Fibroblast of skin of back (primary cell): ENCODE results near the gene CCR6. TPM values are rescaled to one million over a fixed set of nuclear protein-coding genes. Genes with fewer than 3 reads are reported as not detected.
"Not testable (repeated sequence)": the region's sequence is repeated elsewhere in the genome, so short reads cannot be mapped to it uniquely, and the experiment has no call there.

ENCODE experiments used
- DNase-seq: peaks from one replicate; pipeline ENCODE4 v3.0.0-alpha.2; 2013
- polyA plus RNA-seq, 2 experiments: library from polyadenylated mRNA; unstranded; fragments of 120-200 nt; gene quantifications; one replicate each; pipeline ENCODE4 v1.2.1, GENCODE V29; 2013; ENCODE audit not compliant: insufficient read length in 2 of 2

CCR6 gene
- polyA plus RNA-seq (2013, experiment 1 of 2; ENCODE audit: insufficient read length): not detected
- polyA plus RNA-seq (2013, experiment 2 of 2; ENCODE audit: insufficient read length): not detected

DNA sequence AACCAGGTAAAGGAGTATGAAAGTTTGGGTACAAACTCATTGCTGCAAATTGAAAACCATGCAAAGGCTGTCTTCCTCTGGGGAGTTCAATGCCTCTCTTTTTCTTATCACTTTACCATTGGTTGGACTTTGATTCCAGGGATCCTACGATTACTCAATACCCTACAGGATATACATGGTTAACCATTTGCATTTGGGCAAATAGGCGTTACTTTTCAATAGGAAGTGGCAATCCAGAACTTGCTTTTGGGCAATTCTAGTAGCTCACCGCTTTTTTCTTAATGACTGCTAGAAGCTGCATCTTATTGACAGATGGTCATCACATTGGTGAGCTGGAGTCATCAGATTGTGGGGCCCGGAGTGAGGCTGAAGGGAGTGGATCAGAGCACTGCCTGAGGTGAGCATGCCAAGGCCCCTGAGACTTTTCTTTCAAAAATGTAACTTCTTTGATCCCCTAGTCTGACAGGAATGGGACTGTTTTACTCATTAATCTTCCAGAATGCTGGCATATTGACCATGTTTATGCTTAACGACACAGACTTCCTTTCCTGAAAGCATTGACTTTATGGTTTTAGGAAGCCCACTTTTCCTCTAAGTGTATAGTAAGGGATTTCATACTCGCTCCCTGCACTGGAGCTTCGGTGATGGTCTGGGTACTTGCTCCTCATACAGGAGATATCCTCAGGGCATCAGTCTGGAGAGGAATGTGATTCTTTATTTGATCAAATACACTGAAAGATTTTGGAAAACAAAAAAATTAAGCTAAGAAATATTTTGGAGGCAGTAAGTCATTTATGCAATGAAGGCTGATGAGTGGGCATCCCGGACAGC lies at the start of gene CCR6:
TSS of gene CCR6 (plus strand) at position 270 of the 831 bp plus-strand sequence. CDS start 13,039 bp downstream, outside the sequence.
- no peak for DNase-seq

DNA sequence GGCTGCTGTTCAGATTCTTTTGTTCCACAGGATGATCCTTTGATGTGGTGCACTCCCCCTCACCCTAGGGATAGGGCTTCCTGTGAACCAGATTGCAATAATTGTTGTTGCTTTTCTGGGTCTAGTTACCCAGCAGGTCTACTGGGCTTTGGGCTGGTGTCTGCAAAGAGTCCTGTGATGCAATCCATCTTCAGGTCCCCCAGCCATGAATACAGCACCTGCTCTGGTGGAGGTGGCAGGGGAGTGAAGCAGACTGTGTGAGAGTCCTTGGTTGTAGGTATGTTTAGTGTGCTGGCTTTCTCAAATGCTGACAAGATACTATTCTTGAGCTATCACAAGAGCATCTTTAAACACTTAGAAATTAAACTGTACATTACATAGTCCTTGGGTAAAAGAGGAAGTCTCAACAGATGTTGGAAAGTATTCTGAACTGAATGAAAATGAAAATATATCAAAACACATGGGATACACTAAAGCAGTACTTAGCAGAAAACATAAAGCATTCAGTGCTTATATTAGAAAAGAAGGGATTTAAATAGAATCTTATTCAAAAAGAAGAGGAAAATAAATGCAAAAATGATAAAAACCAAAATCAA lies 49.1 kb upstream of the CCR6 start:
- no peak for DNase-seq

DNA sequence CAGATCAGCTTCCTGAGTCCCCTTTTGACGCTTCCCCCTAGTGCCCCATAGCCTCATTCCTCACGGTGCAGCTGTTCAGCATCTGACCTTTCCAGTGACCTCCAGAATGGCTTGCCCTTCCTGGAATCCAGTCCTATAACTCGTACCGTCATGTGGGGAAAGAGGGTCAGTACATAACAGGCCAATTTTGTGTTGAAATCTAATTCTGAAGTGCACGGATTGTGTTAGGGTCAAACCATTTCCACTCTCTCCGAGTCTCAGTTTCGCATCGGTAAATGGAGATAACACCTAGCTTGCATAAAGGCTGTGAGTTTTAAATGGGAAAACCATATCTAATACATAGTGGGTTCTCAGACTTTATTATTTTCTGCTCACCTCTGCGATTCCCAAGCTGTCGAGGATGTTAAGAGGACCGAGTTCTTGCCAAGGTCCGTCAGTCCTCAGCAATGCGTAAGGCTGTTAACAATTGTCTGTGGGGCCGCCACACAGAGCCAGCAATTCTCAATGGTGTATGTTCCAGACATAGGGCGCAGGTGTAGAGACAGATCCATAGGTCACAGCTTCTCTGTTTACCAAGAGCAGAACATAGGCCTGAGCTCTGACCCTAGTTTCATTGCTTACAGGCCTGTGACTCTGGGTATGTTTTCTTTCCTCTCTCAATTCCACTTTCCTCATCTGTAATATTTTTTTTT lies 45.5 kb upstream of the CCR6 start:
- DNase-seq: no peak

DNA sequence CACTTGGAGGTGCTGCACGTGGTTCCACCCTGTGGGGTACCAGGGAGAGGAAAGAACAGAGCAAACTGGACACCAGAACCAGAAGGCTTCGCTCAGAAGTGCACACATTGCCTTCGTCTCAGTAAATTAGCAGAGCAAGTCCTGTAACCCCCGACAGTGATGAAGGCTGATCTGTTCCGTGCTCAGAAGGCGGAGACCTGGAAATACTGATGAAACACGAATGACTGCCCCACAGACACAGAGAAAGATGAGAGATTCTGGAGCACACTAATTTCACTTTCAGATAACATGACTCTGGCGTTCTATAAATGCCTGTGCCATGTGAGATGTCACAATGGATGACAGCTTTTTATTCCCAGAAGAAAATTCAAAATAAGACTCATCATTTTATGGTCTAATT lies 44.2 kb upstream of the CCR6 start:
- DNase-seq: no peak

DNA sequence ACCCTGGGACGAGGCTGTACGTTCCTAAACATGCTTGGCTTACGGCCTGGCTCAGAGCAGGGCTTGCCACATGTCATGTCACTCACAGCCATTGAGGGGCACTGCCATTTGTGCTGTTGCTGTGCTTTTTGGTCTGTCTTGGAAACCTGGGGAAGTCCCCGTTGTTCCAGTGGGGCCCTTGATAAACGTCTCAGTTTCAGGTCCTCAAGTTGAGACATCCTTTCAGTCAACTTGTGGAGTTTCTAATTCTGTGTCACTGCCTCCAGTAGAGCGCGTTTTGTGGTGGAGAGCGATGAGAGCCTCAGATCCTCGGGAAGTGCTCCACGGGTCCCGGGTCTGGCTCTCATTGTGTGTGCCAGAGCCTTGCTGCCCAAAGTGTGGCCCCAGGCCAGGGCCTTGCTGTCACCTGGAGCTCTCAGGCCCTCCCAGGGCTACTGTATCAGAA lies 43.0 kb upstream of the CCR6 start:
- no peak for DNase-seq

DNA sequence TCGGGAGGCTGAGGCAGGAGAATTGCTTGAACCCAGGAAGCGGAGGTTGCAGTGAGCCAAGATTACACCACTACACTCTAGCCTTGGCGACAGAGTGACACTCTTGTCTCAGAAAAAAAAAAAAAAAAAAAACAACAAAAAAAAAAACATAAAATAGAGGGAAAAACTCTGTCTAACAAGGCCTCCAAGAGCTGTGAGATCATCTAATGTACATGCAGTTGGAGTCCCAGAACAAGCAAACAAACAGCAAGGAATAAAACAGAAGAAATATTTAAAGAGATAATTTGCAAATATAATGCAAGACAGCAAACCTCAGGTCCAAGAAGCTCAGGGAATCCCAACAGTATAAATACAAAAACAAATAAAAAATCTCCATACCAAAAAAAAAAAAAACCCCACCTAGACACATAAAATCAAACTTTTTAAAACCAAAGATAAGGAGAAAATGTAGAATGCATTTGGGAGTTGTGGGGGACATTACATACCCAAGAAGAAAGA lies 35.0 kb upstream of the CCR6 start:
- no peak for DNase-seq

DNA sequence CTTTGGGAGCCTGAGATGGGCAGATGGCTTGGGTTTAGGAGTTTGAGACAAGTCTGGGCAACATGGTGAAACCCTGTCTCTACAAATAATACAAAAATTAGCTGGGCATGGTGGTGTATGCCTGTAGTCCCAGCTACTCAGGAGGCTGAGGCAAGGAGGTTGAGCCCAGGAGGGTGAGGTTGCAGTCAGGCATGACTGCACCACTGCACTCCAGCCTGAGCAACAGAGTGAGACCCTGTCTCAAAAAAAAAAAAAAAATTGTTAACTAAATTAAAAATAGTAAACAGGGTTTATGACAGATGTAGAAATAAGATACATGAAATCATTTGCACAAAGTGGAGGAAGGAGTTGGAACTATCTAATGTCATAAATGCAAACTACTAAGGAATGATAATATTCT lies 34.2 kb upstream of the CCR6 start:
- not testable (repeated sequence) for DNase-seq

DNA sequence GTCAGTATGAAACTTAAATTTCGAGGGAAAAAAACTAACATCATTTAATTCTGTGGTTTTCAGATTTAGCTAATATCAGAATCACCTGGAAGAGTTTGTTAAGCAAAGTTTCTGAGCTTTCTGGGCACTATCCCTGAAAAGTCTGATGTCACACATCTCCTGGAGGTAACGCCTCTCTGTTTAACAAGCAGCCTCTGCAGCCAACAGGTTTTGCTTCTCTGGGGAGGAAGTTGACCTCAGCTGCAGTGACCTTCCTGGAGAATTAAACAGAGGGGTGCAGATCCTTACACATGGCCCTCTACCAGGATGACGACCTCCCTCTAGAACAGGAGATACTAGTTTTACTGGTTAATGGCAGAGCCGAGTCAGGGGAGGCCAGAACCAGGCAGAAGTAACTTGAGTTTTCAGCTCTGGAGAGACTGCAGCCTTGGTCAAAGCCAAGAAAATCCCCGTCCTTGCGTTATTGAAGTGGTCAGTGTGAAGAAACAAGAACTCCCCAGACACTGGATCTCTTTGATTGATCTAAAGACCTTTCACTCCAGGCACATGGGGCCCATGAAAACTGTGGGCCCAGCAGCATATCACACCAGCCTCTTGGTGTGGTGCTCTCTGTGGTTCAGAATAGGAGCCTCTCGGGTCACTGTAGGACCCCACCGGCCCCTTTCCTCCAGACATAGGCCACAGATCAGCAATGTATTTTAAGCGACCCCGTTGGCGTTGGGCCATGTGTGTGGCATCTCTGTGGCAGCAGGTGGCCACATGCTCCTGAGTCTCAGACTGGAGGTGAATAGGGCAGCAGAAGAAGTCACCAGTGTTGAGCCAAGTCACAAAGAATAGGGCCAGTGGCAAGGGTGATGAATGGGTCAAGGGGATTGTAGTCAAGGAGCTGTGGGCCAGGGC lies 33.4 kb upstream of the CCR6 start:
- DNase-seq: no peak

DNA sequence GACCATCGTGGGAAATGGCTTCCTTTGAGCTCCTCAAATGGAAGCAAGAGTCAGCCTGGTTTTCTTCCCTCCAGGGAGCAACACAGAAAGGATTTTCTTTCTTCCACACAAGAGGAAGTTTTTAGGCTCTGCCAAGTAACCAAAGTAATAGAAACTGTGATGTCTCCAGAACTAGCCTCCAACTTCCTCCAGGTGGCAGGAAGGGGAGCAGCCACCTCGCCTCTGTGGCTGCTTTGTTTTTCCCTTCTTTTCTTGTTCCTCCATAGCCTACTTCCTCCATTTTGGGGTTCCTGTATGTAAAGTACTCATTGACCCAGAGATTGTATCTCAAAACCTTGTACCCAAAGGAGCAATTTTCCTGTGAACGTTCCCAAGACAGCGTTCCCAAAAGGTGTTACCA lies 32.7 kb upstream of the CCR6 start:
- no peak for DNase-seq

DNA sequence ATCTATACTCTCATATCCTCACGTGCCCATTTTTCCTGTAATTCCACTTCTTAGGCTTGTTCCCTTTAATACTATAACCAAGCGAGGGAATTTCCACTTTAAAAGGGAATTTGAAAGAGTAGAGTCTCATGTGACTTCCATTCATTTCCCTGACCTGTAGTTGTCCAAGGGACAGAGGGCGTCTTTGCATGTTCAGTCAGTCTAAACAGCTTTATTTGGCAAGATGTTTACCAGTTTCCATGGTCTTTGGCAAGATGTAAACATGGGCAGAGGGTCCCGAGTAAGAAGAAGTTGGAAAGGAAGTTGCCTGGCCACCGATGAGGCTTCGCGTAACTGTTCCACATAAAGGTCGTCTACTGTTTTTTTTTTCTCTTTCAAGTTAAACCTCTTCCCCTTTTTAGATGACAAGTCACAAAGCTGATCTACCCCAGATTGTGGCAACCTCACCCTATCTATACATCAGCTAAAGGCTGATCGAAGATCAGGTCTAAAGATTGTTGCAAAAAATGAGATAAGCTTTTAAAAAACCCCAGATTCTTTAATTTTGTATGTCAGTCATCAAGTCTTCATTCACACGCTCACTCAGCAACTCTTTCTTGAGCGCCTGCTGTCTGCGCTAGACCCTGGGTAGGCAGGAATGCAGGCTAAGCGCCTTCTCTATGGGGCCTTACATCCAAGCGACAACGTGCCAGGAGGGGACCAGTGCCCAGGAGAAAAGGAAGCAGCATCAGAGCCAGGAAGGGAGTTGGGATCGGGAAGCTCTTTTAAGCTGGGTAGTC lies 31.7 kb upstream of the CCR6 start:
- no peak for DNase-seq

DNA sequence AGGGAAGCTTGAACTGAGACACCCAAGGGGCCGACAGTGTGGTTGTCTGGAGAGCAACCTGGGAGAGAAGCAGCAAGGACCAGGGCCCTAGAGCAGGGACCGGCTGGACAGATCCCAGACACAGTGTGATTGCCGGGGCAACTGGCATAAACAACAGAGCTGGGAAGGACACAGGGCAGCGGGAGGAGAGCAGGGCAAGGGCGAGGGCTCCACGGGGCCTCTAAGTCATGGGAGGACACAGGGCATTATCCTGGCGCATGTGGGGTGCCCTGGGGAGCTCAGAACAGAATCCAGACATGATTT lies 31.1 kb upstream of the CCR6 start:
- no peak for DNase-seq

DNA sequence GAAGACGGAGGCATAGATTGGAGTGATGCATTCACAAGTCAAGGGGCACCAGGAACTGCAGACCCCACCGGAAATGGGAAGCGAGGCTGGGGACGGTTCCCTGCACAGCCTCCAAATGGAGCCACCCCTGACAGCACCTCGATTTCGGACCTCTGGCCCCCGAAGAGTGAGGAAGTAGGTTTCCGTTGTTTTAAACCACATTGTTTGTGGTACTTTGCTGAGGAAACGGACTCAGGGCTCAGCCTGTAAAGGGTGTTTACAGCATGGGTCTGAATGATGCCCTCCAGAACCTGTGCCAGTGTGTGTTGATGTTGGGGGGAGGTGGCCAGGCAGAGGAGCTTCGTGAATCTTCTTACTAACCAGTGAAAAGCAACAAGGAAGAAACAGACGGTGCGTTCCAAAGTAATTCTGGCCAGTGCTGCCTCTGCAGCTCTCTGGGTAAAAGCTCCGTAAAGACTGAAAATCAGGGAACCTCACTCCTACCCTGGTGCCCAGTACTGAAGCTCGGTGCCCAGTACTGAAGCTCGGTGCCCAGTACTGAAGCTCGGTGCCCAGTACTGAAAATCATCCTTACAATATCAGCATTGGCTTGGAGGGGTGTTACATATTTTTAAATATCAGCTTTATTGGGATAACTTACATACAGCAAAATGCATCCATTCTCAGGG lies 30.1 kb upstream of the CCR6 start:
- no peak for DNase-seq

DNA sequence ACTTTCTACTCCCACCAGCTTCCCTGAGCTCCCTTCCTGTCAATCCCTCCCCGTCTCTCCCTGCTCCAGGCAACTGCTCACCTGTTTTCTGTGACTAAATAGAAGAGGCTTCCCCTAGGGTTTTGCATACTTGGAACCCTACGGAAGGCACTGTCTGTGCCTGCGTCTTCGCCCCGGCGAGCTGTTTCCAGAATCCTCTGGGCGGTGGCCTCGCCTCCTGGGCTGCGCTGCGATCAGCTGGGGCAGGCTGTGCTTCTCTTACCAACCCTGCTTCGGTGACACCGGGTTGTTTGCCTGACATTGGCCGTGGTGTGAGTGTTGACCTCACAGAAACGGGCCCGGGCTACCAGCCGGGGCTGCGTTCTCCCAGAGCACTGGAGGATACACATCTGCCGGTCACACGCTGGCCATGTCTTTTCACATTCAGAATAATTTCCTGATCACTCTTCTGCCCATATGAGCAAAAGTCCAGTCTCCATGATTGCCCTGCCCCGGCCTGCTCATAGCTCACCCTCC lies 29.4 kb upstream of the CCR6 start:
- no peak for DNase-seq

DNA sequence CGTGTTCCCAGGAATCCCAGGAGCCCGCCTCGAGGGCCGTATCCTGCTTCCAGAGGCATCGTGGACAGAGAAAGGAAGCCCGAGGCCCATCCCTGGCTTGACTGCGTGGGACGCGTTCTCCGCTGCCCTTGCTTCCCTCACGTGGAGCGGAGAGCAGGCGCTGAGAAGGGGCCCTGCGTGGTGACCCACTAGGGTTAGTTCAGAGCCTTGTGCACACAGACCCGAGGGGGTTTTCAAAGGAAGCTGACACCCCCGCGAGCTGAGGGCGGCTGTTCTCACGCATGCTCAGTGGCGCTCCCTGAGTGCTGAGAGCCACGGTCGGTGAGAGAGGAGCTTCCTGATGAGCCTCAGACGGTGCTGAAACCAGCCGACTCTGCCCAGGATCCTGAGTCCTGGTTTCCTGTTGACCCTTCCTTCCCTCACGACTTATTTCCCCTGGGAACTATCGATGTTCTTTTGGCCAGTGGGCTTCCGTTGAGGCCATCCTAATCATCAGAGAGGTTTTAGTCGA lies 28.9 kb upstream of the CCR6 start:
- DNase-seq: no peak

DNA sequence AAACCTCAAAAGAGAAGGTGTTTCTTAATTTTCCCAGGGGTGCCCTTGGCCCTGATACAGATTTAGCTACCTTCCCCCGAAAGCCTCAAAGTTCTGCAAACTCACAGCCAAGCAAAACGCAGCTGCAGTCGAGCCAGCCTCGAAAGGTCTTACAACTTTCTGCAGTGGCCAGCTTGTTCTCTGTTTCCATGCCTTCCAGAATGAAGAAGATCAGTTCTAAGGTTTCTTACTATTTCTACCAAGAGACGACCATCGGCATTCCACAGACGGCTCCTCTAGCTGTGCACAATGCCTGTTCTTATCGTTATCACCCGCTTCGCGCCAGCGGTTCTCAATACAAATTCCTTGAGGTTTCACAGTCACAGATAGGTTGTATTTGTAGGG lies 28.5 kb upstream of the CCR6 start:
- no peak for DNase-seq

DNA sequence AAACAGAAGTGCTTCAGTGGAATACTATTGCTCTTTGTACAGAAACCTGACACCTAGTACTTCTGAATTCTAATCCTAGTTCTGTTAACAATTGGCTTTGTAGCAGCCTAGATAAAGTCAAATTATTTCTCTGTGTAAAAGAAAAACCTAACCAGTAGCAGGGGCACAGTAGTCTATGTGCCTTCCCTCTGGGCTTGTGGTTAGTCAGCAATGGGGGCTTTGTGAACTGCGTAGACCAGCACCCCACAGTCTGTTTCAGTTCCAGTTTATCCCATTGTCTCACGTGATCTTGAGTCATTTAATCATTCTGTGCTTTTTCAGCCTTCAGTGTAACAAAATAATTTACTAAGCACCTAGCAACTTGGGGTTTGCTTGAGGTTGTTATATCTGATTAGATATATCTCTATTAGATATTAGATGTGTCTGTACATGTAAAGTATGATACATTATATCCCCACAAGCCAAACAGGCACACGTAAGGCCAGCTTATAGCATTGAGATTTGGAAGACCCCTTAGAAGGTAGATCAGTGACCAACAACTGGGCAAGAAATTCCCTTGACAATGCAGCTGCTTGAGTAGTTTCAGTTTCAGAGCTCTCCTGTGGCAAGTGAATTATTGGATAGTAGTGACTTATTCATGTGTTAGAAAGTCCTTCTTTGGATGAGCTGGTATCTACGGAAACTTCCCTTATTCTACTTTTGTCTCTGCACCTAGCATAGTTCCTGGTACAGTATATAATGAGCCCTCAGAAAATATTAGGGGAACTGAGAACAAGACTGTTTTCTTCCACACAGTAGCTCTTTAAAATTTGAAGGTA lies 27.9 kb upstream of the CCR6 start:
- no peak for DNase-seq

DNA sequence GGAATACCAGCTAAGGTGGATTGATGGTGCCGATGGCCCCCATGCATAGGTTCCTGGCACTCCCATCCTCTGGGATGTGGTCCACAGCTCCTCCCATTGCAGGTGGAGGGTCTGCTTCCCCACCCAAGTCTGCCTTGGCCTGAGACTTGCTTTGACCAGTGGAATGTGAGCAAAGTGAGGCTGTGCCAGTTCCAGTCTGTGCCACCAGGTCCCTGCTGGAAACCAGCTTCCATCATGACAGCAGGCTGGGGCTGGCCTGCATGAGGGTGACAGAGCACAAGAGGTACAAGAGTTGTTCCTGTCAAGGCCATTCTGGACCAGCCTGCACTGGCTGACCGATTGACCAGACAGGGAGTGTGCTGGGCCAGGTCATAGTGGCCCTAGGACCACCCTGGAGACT lies 27.0 kb upstream of the CCR6 start:
- no peak for DNase-seq

DNA sequence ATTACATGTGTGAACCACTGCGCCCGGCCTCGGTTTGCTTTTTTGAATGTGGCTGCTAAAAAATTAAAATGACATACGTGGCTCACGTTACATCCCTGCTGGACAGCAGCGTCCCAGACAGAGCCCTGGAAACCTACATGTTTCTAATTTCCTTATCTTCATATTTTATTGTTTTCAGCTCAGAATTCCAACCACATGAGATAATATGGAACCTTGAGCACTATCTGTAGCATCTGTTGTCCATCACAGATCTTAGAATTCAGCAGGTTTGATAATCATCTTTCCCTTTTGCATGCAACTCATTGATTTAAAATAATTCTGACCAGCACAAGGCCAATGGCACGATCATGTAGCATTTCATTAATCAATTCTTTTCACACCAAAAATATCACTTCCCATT lies 25.9 kb upstream of the CCR6 start:
- no peak for DNase-seq

DNA sequence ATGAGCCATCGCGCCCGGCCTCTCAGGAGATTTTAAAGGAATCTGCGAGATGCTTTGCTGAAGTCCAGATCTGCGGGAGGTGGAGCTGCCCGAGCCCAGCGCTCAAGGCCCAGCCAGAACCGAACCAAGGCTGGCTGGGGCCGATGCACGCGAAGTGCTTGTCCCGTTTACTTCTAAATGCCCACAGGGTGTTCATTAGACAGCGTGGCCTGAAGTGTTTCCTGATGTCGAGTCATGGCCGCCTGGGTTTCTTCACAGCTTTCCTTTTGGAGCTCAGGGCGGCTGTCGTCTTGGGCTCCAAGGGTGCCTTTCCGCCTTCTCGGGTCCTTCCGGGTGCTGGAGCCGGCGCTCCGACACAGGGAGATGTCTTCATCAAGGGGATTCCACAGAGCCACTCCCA lies 25.1 kb upstream of the CCR6 start:
- DNase-seq: no peak

DNA sequence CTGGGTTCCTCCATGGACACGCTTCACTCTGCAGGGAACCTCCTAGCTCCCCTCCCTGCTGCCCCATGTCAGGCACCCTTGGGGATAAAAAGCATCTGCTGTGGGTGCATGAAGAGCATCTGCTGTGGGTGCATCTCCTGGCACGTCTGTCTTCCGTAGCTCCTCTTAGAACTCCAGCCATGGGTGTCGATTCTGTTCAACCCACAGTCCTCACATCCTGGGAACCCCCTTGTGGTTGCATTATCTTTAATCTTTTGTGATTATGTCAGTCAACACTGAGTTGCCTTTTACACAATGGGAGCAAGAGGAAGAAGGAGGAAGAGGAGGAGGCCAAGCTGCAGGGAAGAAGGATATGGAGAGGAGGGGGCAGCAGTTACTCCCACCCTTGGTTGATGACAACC lies 24.1 kb upstream of the CCR6 start:
- DNase-seq: no peak
